ENCODE measurements around the gene PRR23C.
"Not testable (repeated sequence)": the region's sequence is repeated elsewhere in the genome, so short reads cannot be mapped to it uniquely, and the experiment has no call there.

Gene PRR23C
- 0 reads per million in 3 experiments for total RNA-seq

- DNase-seq = no peak
Measured at GRCh38 chr3:139044366-139045210, at the start of gene PRR23C. PRR23C (minus strand) TSS chr3:139044892; CDS start chr3:139044620, 272 bp downstream.

- no peak for DNase-seq
Measured at GRCh38 chr3:139093840-139094239, 49.1 kb upstream of the PRR23C start.

DNA sequence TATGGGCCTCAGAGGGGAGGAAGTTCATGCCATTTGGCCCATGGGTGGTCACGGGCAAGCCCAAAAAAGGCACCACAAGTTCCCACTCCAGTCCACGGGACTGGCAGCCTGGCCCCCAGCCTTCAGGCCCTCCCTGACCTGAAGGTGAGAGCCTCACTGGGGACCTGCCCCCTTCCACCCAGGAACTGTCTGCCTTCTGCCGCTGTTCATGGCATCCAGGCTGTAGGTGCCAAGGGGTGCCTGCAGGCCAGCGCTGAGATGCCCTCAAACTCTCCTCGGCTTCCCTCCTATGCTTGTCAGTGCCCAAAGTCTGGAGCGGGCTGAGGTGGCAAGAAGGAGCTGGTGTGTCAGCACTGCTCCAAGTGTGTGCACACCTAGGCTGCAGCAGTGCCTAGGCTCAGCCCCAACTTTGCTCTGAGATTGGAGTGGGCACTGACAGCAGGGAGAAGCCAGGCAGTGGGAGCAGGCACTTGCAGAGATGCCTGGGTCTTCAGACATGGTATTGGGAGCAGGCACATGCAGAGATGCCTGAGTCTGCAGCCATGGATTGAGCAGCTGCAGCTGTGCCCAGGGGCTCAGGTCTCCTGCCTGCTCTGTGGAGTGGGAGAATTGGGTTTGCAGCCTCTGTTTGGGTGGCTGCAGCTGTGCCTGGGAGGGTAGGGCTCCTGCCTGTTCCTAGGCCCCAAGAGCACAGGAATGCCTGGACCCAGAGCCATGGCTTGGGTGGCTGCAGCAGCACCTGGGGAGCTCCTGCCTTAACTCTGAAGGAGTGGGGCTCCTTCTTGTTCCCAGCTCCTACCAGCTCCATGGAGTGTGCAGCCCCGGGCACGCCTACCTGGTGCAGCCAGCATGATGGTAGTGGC lies 44.0 kb upstream of the PRR23C start:
- DNase-seq = no peak

DNA sequence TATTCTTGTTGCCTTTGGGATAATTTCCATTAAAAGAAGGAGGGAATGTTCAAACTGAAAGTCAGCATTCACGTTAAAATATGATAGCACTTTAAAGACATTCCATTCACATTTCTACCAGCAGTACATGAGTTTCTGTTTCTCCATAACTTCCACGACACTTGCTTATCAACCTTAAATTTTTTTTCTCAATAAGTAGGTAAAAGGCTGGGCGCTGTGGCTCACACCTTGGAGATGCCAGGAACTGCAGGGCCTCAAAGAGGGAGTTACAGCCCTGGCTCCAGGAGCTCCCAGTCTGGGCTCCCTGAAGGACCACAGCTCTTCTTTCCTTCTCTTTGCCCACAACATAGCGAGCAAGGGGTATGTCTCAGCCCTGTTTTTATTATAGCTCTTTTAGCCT lies 42.9 kb upstream of the PRR23C start:
- DNase-seq = no peak

DNA sequence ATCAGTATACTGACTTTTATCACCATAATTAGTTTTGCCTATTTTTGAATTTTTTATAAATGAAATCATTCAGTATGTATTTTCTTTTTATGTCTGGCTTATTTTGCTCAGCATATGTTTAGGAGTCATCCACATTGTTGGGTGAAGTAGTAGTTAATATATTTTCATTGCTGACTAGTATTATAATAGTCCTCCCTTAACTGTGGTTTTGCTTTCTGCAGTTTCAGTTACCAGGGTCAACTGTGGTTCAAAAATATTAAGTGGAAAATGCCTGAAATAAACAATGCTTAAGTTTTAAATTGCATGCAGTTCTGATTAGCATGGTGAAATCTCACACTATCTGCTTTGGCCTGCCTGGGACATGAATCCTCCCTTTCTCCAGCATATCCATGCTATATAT lies 39.5 kb upstream of the PRR23C start:
- no peak for DNase-seq

- no peak for DNase-seq
Measured at GRCh38 chr3:139074565-139075115, 29.9 kb upstream of the PRR23C start.

DNA sequence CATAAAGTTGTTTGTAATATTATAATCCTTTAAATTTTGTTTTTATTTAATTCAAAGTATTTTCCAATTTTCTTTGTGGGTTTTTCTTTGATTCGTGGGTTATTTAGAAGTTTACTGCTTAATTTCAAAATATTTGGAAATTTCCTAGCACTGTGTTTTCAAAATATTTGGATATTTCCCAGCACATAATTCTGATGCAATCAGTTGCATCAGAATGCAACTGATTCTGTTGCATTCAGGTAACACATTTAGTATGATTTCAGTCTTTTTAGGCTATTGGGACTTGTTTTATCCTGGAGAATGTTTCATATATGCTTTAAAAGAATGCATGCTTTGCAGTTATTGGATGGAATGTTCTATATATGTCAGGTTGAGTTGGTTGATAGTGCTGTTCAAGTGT lies 18.2 kb upstream of the PRR23C start:
- no peak for DNase-seq

GRCh38 chr3:139052802-139053600 lies 8.3 kb upstream of the PRR23C start:
- DNase-seq = no peak

DNA sequence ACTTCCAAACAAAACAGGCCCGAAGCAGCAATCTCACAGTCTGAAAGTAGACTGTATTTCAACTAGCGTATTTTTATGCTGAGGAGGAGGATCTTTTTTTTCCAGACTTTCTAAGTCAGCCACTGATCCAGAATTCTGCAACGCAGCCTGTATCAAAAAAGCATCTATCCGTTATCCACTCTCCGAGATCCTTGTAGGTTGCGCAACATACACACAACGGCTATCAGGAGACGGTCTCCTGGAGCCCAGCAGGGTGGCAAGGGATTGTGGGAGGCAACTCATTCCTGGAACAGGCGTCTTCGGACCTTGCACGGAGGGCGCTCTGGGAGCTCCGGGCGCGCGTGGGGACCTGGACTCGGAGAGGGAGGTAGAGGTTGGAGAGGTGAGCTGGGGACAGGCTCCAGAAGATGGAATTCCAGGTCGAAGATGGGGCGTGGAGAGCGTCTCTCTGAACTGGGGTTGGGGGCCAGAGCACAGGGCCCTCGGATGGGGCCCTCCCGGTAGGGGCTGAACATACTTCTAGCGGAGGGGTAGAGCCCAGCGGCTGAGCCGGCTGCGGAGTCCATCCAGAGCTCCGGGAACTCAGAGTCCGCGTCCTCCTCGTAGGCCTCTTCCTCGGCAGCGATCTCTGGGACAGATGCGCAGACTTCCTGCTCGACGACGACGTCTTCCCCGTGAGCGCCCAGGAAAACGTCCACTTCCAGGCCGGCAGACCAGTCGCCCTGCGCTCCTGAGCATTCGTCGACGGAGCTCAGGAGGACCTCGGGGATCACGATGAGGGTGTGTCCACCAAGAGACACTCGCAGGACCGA lies 932 bp downstream of the PRR23C start:
- no peak for DNase-seq

DNA sequence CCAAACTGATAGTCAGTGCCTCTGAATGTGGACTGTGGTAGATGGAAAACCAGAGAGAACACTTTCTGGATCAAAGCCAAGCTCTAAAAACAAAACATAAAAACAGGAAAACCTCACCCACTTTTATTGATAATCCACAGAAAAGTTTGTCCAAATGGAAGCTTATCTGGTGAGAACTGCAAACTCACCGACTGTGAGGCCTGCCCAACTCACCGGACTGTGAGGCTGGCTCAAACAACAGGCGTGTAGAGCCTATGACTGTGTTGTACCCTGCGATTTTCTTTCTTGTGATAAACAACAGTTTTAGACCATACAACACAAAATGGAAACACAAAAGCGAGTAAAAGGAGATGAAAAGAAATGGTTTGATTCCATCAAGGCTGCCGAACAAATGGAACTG lies 7.2 kb downstream of the PRR23C start:
- DNase-seq = no peak

DNA sequence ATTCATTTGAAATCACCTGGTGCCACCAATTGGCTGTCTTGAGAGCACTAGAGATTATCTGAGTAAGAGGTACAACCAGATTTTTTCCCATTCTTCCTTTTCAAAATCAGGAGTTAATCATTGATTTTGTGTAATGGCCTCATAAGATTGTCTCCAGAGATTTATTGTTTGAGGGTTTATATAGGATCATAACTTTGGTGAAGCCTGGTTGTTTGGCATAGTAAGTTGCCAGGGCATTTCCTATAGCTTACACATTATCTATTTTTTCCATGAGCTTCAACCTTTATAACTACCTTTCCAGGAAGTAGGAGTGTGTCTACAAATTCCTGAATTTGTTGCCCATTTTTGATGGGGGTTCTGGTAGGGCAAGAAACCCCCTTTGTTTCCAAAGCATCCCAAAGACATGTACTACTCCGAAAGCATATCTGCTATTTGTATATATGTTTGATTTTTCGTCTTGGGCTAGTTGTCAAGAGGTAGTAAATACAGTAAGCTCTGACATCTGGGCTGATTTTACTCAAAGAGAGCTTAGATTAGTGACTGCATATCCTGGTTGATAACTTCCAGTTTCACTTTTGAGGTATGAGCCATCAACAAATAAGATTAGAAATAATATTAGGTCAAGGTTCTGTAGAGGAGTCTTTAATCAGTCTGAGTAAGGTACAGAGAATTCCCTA lies 12.2 kb downstream of the PRR23C start:
- no peak for DNase-seq

DNA sequence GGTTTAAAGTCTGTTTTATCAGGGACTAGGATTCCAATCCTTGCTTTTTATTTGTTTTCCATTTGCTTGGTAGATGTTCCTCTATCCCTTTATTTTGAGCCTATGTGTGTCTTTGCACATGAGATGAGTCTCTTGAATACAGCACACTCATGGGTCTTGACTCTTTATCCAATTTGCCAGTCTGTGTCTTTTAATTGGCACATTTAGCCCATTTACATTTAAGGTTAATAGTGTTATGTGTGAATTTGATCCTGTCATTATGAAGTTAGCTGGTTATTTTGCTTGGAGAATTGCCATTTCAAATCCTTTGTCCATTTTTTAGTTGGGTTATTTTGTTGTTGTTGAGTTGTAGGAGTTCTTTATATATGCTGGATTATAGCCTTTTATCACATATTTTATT lies 14.1 kb downstream of the PRR23C start:
- DNase-seq = not testable (repeated sequence)

DNA sequence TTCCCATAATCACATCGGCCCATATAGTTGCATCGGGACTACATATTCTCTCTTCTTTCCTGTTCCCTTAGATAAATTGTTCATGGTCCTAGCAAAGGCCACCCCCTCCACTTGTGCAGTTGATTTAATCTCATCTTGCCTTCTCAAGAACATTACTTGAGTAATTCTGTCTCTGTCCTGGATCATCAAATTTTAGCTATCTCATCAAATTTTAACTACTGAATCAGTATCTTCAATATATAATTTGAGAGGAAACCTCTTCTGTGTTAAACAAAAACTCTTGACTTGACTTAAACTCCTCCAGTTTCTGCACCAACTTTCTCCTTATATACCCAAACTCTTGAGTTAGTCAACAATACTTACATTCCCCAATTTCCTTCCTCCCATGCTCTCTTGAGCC lies 19.7 kb downstream of the PRR23C start:
- no peak for DNase-seq

DNA sequence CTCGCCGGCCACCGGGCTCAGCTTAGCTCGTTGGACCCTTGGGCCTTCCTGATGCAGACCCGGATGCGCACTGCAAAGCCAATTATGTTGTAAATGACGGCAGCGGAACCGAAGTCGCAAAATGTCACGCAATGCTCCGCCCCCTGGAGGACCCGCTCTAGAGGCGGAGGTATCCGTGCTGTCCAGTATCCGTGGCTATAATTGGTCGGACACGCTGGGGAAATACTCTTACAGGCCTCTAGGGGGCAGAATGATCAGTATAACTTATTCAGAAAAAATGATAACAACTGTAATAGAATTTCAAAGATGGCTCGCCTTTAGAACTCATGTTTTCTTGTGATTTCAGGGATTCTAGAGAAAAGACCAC lies 23.8 kb downstream of the PRR23C start, which contains the start of gene PRR23B:
Gene PRR23B (minus strand): TSS at position 59 of the 367 bp plus-strand sequence. CDS start 265 bp downstream, outside the sequence.
- DNase-seq = no peak

- DNase-seq = no peak
Measured at GRCh38 chr3:139020036-139020867, 24.4 kb downstream of the PRR23C start.

GRCh38 chr3:139016430-139017048 lies 28.2 kb downstream of the PRR23C start:
- no peak for DNase-seq

DNA sequence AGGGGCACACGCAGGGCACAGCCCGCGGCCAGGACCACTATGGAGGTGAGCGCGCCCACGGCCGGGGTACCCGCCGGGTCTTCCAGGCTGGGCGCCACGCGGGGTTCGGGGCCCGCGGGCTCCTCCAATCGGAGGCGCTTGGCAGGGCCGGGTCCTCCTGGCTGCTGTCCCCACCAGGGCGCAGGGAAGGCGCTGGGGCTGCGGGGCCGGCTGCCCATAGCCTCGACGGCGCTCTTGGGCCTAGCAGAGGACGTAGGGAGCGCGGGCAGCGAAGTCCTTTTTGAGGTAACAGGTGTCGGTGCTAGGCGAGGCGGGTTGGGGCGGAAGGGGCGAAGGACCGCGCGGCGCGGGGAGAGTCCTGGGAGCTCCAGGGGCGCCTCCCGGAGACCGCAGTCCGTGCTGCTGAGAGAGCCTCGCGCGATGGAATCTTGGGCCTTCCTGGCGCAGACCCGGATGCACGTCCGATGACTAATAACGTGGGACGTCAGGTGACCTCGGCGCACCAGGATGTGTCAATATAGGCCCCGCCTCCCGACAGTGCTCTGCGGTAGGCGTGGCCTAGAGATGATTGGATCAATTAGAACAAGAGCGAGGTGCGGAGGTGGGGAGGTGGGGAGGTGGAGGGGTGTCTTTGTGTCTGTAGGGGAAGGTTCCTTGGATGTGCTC lies 38.5 kb downstream of the PRR23C start, which contains the start of gene PRR23A:
Gene PRR23A (minus strand): TSS at position 218 of the 666 bp plus-strand sequence. CDS start 0 bp downstream, at position 218.
- no peak for DNase-seq

DNA sequence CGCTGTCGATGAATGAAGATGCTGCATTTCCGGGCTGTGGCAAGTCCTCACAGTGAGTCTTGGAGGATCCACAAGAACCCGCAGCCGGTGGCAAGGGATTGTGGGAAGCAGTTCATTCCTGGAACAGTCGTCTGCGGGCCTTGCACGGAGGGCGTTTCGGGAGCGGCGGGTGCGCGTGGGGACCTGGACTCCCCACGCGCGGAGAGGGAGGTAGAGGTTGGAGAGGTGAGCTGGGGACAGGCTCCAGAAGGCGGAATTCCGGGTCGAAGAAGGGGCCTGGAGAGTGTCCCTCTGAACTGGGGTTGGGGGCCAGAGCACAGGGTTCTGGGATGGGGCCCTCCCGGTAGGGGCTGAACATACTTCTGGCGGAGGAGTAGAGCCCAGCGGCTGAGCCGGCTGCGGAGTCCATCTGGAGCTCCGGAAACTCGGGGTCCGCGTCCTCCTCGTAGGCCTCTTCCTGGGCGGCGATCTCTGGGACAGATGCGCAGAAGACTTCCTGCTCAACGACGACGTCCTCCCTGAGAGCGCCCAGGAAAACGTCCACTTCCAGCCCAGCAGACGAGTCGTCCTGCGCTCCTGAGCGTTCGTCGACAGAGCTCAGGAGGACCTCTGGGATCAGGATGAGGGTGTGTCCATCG lies 39.2 kb downstream of the PRR23C start:
- DNase-seq = no peak

Data from central memory CD4-positive, alpha-beta T cell (primary cell).